Neural cell (in vitro differentiated cells): Measurements from ENCODE around the gene TPRA1. TPM values are rescaled to one million over a fixed set of nuclear protein-coding genes. Genes with fewer than 3 reads are reported as not detected.

Experiments used
- H2AFZ ChIP-seq: fragments of 200-600, 300-800 bp; sonication (generic), shearing (Covaris generic); 2 replicates; pipeline ENCODE4 v1.6.0; 2014; ENCODE audit warnings: low read depth, mild to moderate bottlenecking, antibody characterized with exemption, low read length, moderate library complexity
- H3F3A ChIP-seq: fragments of 200-600 bp; shearing (Covaris generic); 2 replicates; pipeline ENCODE4 v1.6.1; 2016; ENCODE audit warnings: mild to moderate bottlenecking, moderate library complexity, mixed read lengths, antibody characterized with exemption, low read length; ENCODE audit not compliant: insufficient read depth, poor library complexity, severe bottlenecking
- H3K27ac ChIP-seq: fragments of 200-600, 300-800 bp; sonication (generic), shearing (Covaris generic); 2 replicates; pipeline ENCODE4 v1.5.1; 2014; ENCODE audit warnings: mild to moderate bottlenecking, low read length, moderate library complexity
- H3K27me3 ChIP-seq: fragments of 300-800, 200-600 bp; sonication (generic), shearing (Covaris generic); 2 replicates; pipeline ENCODE4 v1.6.0; 2014; ENCODE audit warnings: mild to moderate bottlenecking, low read depth, low read length, moderate library complexity; ENCODE audit not compliant: insufficient read depth
- H3K36me3 ChIP-seq: fragments of 300-800, 200-600 bp; sonication (generic), shearing (Covaris generic); 2 replicates; pipeline ENCODE4 v1.5.1; 2014; ENCODE audit warnings: mild to moderate bottlenecking, antibody characterized with exemption, low read length, moderate library complexity; ENCODE audit not compliant: insufficient read depth
- H3K4me2 ChIP-seq: fragments of 300-800, 200-600 bp; sonication (generic), shearing (Covaris generic); 2 replicates; pipeline ENCODE4 v1.6.0; 2014; ENCODE audit warnings: mild to moderate bottlenecking, low read length
- H3K4me3 ChIP-seq: fragments of 300-800, 200-600 bp; sonication (generic), shearing (Covaris generic); 2 replicates; pipeline ENCODE4 v1.5.1; 2014; ENCODE audit warnings: mild to moderate bottlenecking, low read length, moderate library complexity
- H3K79me2 ChIP-seq: fragments of 200-600 bp; shearing (Covaris generic); replicated peaks from 2 replicates; pipeline ENCODE4 v1.6.0; 2014; ENCODE audit warnings: mild to moderate bottlenecking, low read length, moderate library complexity; ENCODE audit not compliant: insufficient read depth
- H3K9ac ChIP-seq: fragments of 300-800, 200-600 bp; sonication (generic), shearing (Covaris generic); 2 replicates; pipeline ENCODE4 v1.6.1; 2016; ENCODE audit warnings: mild to moderate bottlenecking, low read length, mixed read lengths
- H3K9me2 ChIP-seq: fragments of 200-600 bp; shearing (Covaris generic); 2 replicates; pipeline ENCODE4 v1.6.1; 2016; ENCODE audit warnings: mild to moderate bottlenecking, low read length, mixed read lengths; ENCODE audit not compliant: insufficient read depth
- H3K9me3 ChIP-seq: fragments of 200-600, 300-800 bp; sonication (generic), shearing (Covaris generic); 2 replicates; pipeline ENCODE4 v1.6.1; 2016; ENCODE audit warnings: mild to moderate bottlenecking, mixed run types, low read length, moderate library complexity, mixed read lengths
- H4K20me1 ChIP-seq: fragments of 200-600 bp; shearing (Covaris generic); 2 replicates; pipeline ENCODE4 v1.6.1; 2016; ENCODE audit warnings: mild to moderate bottlenecking, mixed run types; ENCODE audit not compliant: insufficient read depth
- EP300 ChIP-seq: fragments of 450-650 bp; conservative IDR thresholded peaks from 2 replicates; pipeline ENCODE4 v1.6.1; 2014; ENCODE audit warnings: antibody characterized with exemption, mild to moderate bottlenecking, moderate library complexity; ENCODE audit not compliant: poor library complexity, severe bottlenecking
- EZH2 ChIP-seq: fragments of 200-600, 300-800 bp; shearing (Covaris generic), sonication (generic); IDR thresholded peaks from 2 replicates; pipeline ENCODE4 v1.6.1; 2014; ENCODE audit warnings: antibody characterized with exemption, low read length, borderline replicate concordance, mild to moderate bottlenecking; ENCODE audit not compliant: insufficient read depth, poor library complexity, severe bottlenecking
- MXI1 ChIP-seq: fragments of 450-650 bp; conservative IDR thresholded peaks from 2 replicates; pipeline ENCODE4 v1.6.1; 2014; ENCODE audit warnings: antibody characterized with exemption, mild to moderate bottlenecking; ENCODE audit not compliant: poor library complexity, severe bottlenecking
- POLR2AphosphoS5 ChIP-seq: IDR thresholded peaks from 2 replicates; pipeline ENCODE4 v1.6.1; 2012
- RAD21 ChIP-seq: fragments of 450-650 bp; conservative IDR thresholded peaks from 2 replicates; pipeline ENCODE4 v1.6.1; 2014; ENCODE audit warnings: antibody characterized with exemption, mild to moderate bottlenecking, moderate library complexity
- REST ChIP-seq: IDR thresholded peaks from 2 replicates; pipeline ENCODE4 v1.6.1; 2012; ENCODE audit warnings: borderline replicate concordance
- SMC3 ChIP-seq: fragments of 450-650 bp; conservative IDR thresholded peaks from 2 replicates; pipeline ENCODE4 v1.6.1; 2014; ENCODE audit warnings: antibody characterized with exemption, mild to moderate bottlenecking, moderate library complexity; ENCODE audit not compliant: poor library complexity
- TAF1 ChIP-seq: IDR thresholded peaks from 2 replicates; pipeline ENCODE4 v1.6.1; 2012; ENCODE audit warnings: low read depth
- polyA plus RNA-seq: library from polyadenylated mRNA; depleted of rRNA; stranded (reverse); fragments of >200 nt; gene quantifications from 2 replicates; pipeline ENCODE4 v1.2.3, GENCODE V29; 2014
- TF ChIP-seq, protein P1 (sequence below): fragments of 450-650 bp; IDR thresholded peaks from 2 replicates; pipeline ENCODE4 v1.5.1; 2014; ENCODE audit warnings: antibody characterized with exemption, mild to moderate bottlenecking, moderate library complexity; ENCODE audit not compliant: poor library complexity, severe bottlenecking

TPRA1 gene
- polyA plus RNA-seq, 1 donor from 2014 or later = 26.5 TPM

- Histone ChIP-seq H3K9me3 (no peaks in the 10 kb centered on the region), H3K9me2 (no peaks in the 10 kb centered on the region), H3K4me2 (no peak overlapping the region), H3K79me2 (no peaks in the 10 kb centered on the region), H3K4me3 (no peak overlapping the region), H3K36me3 (no peaks in the 10 kb centered on the region), H2AFZ (no peak overlapping the region), H3F3A (no peaks in the 10 kb centered on the region), H3K27me3 (no peaks in the 10 kb centered on the region), H3K9ac (no peak overlapping the region), H4K20me1 (no peaks in the 10 kb centered on the region), H3K27ac (no peak overlapping the region)
- TF ChIP-seq EZH2 = no peak
- no peak for TF ChIP-seq REST
- TF ChIP-seq MXI1 = no peak
- TF ChIP-seq, protein P1, sequence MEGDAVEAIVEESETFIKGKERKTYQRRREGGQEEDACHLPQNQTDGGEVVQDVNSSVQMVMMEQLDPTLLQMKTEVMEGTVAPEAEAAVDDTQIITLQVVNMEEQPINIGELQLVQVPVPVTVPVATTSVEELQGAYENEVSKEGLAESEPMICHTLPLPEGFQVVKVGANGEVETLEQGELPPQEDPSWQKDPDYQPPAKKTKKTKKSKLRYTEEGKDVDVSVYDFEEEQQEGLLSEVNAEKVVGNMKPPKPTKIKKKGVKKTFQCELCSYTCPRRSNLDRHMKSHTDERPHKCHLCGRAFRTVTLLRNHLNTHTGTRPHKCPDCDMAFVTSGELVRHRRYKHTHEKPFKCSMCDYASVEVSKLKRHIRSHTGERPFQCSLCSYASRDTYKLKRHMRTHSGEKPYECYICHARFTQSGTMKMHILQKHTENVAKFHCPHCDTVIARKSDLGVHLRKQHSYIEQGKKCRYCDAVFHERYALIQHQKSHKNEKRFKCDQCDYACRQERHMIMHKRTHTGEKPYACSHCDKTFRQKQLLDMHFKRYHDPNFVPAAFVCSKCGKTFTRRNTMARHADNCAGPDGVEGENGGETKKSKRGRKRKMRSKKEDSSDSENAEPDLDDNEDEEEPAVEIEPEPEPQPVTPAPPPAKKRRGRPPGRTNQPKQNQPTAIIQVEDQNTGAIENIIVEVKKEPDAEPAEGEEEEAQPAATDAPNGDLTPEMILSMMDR = no peak
- TF ChIP-seq SMC3 = no peak
- TF ChIP-seq EP300 = no peak
Observed at GRCh38 chr3:127614928-127615589, 24.5 kb upstream of the TPRA1 start.

- no peak overlapping the region for H3K9ac ChIP-seq
- no peaks in the 10 kb centered on the region for H3K79me2 ChIP-seq
- H3K9me2 ChIP-seq = no peaks in the 10 kb centered on the region
- no peak overlapping the region for H3K4me3 ChIP-seq
- no peaks in the 10 kb centered on the region for H3K36me3 ChIP-seq
- H3K27ac ChIP-seq = no peak overlapping the region
- no peaks in the 10 kb centered on the region for H3K9me3 ChIP-seq
- H3F3A ChIP-seq = no peaks in the 10 kb centered on the region
- H3K27me3 ChIP-seq = no peaks in the 10 kb centered on the region
- H3K4me2 ChIP-seq = no peak overlapping the region
- no peaks in the 10 kb centered on the region for H4K20me1 ChIP-seq
- no peak overlapping the region for H2AFZ ChIP-seq
- TF ChIP-seq REST (no peak), RAD21 (no peak), TAF1 (no peak), SMC3 (no peak), POLR2AphosphoS5 (no peak), MXI1 (no peak)
- TF ChIP-seq, protein P1 = no peak
Observed at GRCh38 chr3:127613406-127613805, 22.9 kb upstream of the TPRA1 start.
